GM12865 (cell line): Measurements from ENCODE around the gene CFAP46.

Source experiments
- DNase-seq: peaks from one replicate; pipeline ENCODE4 v3.0.0; 2010; ENCODE audit warnings: low read depth
- H3K4me3 ChIP-seq: 2 replicates; pipeline ENCODE4 v1.5.1; 2011; ENCODE audit warnings: mild to moderate bottlenecking, low read depth, low read length, control low read depth
- CTCF ChIP-seq: IDR thresholded peaks from 2 replicates; pipeline ENCODE4 v1.5.1; 2011; ENCODE audit warnings: low read length, control low read depth, low read depth, inconsistent platforms; ENCODE audit not compliant: insufficient read depth; ENCODE audit errors: missing control alignments

CFAP46 gene

GRCh38 chr10:132946311-132946710 lies 3.9 kb upstream of the CFAP46 start:
- TF ChIP-seq CTCF: no peak
- no peak for DNase-seq
- no peak overlapping the region for H3K4me3 ChIP-seq

- no peak overlapping the region for H3K4me3 ChIP-seq
- TF ChIP-seq CTCF: no peak
- DNase-seq: no peak
Measured at GRCh38 chr10:132945894-132946255, 3.5 kb upstream of the CFAP46 start.

- no peak for DNase-seq
- H3K4me3 ChIP-seq: no peak overlapping the region
- TF ChIP-seq CTCF: no peak
Measured at GRCh38 chr10:132945125-132945893, 2.9 kb upstream of the CFAP46 start.

GRCh38 chr10:132944510-132944909 lies 2.1 kb upstream of the CFAP46 start:
- TF ChIP-seq CTCF: no peak
- no peak for DNase-seq
- no peak overlapping the region for H3K4me3 ChIP-seq

GRCh38 chr10:132943791-132944404 lies 1.5 kb upstream of the CFAP46 start:
- no peak for TF ChIP-seq CTCF
- no peak for DNase-seq
- H3K4me3 ChIP-seq: no peak overlapping the region

- no peak for DNase-seq
- H3K4me3 ChIP-seq: no peak overlapping the region
- TF ChIP-seq CTCF: no peak
Measured at GRCh38 chr10:132943058-132943790, 854 bp upstream of the CFAP46 start.
